HG02623 (cell line): Measurements from ENCODE around the gene TRPM2.
"Not testable (repeated sequence)": the region's sequence is repeated elsewhere in the genome, so short reads cannot be mapped to it uniquely, and the experiment has no call there.

Experiments
- ATAC-seq: cut with Tn5 transposase; IDR thresholded peaks from one replicate; pipeline ENCODE4 v1.9.1; 2021; ENCODE audit warnings: moderate library complexity; ENCODE audit not compliant: unreplicated experiment

Gene TRPM2

DNA sequence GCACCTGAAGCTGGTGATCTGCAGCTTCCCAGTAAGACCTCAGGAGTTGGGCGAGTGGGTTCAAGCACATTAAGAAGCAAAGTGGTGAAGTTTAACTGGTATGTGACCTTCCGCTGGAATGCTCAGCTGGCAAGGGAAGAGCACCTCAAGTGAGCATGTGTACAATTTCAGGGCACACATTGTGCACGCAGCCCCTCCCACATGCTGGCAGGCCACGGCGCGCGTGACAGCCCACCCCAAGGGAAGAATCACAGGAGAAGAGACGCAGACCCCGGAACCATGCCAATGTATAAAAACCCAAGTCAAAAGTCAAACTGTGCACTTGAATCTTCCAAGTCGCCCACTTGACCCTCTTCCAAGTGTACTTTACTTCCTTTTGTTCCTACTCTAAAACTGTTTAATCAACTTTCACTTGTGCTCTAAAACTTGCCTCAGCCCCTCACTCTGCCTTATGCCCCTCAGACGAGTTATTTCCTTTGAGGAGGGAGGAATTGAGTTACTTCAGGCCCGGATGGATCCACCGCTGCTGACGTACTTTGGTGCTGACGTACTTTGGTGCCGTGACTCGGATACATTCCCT lies 121.9 kb downstream of the TRPM2 start:
- no peak for ATAC-seq

DNA sequence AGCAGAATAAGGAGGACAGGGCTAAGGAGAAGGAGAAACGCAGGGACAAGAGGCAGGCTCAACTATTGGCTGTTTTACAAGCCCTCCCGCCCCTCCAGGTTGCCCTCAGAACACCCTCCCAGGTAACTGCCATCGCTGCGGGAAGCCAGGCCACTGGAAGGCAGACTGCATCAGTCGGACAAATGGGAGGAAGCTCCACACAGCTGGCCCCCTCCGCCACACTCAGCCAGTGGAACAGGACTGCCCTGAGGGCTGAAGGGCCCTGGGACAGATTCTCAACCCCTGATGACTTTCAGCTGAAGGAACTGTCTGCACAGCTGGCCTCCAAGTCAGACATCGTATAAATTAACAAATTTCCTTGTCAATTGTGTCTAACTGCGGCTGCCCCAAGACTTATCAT lies 123.7 kb downstream of the TRPM2 start:
- ATAC-seq = no peak

GRCh38 chr21:44477712-44478111 lies 124.3 kb downstream of the TRPM2 start:
- no peak for ATAC-seq

DNA sequence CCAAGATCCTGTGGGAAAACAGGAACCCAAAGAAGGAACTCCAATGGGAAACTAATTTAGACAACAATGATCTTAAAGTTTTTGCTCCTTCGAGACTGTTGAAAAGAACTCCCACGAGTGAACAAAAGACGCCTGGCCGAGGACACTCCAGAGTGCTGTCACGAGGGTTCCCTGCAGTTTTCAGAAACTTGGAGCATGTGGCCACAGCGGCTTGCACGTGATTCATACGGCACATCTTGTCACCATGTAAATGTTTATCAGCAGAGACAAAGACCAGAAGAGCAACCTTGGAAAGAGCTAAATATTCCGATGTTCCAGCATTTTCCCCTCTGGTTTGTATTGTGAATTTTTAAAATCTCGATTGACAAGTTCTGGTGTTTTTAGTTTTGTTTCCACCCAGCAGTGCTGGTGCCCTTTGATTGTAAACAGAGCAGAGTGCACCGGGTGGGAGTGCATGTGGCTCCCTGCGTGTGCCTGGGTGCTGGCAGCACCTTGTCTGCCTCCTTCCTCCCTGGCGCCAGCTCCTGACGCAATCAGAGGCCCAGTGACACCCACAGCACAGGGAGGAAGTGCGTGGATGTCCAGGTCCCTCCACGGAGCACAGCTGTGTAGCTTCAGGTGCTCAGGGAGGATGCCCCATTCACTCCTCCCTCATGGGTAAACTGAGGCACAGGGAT lies 124.8 kb downstream of the TRPM2 start:
- no peak for ATAC-seq

- no peak for ATAC-seq
Measured at GRCh38 chr21:44478801-44479167, 125.4 kb downstream of the TRPM2 start.

DNA sequence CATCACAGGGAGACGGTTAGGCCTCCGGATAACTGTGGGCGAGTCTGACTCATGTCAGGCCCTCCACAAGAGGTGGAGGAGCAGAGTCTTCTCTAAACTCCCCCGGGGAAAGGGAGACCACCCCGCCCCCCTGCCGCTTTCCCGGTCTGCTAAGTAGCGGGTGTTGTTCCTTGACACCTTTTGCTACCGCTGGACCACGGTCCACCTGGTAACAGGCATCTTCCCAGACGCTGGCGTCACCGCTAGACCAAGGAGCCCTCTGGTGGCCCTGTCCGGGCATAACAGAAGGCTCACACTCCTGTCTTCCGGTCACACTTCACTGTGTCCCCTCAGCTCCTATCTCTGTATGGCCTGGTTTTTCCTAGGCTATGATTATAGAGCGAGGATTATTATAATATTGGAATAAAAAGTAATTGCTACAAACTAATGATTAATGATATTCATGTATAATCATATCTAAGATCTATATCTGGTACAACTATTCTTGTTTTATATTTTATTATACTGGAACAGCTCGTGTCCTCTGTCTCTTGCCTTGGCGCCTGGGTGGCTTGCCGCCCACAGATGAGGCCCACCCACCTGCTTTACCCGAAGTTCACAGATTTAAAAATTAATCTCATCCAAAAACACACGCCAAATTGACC lies 126.3 kb downstream of the TRPM2 start:
- ATAC-seq = not testable (repeated sequence)

GRCh38 chr21:44480200-44481053 lies 127.0 kb downstream of the TRPM2 start:
- ATAC-seq = no peak

GRCh38 chr21:44482581-44483287 lies 129.3 kb downstream of the TRPM2 start:
- ATAC-seq = no peak

DNA sequence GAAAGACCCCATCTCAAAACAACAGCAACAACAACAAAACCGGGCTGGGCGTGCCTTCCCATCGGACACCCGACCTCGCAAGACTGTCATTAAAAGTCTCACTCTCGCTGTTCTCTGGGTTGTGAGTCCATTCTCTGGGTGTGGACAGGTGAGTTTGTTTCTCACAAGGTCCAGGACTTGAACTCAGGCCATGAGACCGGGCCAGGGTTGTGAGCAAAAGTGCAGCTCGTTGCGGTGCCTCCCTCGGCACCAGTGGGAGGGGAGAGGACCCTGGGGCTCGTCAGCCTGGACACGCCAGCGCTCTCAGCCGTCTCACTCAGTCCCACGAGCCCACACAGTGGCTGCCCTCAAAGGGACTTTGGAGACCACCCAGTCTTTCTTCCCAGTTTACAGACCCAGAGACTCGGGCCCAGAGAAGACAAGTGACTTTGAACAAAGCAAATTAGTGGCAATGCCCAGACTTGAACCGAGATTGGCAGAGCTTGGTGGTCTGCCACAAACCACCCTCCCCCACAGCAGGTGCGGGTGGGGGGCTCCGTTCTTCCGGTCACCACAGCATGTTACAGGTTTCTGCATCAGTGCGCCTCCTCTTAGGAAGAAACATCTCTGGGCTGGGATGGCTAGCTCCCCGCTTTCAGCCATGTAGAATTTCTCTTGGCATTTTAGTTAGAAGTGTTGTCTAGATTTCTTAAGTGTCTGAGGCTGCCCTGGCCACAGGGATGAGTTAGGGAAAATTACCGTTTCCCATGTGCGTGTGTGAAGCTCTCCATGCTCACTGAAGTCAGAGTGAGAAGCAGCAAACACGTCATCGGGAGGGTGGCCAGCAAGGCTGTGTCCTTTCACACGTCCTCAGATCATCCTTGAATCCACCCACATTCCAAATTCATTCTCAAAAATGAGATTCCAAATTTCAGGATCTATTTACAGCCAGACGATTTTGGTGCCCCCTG lies 130.1 kb downstream of the TRPM2 start:
- ATAC-seq = no peak

DNA sequence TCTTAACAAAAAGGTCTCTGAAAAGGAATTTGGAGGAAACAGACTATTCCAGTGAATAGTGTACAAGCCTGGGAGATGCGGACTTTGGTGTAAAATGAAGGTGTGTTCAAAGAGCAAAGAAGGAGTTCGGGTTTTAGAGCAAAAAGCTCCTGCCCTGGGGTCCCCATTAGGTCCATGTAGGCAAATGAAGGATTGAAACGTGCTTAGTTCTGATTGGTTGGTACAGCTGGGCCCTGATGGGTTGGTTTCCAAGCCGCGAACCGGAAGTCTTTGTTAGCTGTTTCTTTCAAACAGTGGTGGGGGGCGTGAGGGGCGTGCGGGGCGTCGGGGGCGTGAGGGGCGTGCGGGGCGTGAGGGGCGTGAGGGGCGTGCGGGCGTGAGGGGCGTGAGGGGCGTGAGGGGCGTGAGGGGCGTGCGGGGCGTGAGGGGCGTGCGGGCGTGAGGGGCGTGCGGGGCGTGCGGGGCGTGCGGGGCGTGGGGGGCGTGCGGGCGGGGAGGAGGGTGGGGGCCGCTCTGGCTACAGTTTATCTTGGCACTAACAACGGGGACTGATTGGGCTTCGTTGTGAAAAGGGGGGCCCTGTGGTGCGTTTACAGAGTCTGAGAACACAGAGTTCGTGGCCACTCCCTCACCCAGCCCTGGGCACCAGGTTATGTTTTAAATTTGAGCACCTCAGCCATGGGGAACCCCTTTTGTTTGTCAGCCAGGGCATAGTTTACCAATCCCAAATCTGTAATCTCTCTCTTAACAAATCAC lies 131.3 kb downstream of the TRPM2 start:
- ATAC-seq = no peak

- no peak for ATAC-seq
Measured at GRCh38 chr21:44485254-44485793, 131.9 kb downstream of the TRPM2 start.

DNA sequence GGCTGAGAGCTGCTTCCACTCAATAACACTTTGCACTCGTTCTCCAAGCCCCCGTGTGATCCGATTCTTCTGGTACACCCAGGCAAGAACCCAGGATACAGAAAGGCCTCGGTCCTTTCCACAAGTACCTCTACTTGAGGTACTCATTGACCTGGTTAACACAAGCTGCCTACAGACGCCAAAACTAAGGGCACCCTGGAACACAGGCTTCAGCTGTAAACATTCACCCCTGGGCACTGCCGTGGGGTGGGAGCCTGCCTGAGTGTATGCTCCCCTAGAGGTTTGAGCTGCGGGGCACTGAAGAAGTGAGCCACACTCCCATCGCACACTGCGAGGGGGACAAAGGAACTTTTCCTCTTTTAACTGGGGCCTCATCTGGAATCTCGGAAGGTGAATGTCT lies 132.4 kb downstream of the TRPM2 start:
- no peak for ATAC-seq

GRCh38 chr21:44486302-44486701 lies 132.9 kb downstream of the TRPM2 start:
- no peak for ATAC-seq

- no peak for ATAC-seq
Measured at GRCh38 chr21:44487831-44488230, 134.4 kb downstream of the TRPM2 start.

DNA sequence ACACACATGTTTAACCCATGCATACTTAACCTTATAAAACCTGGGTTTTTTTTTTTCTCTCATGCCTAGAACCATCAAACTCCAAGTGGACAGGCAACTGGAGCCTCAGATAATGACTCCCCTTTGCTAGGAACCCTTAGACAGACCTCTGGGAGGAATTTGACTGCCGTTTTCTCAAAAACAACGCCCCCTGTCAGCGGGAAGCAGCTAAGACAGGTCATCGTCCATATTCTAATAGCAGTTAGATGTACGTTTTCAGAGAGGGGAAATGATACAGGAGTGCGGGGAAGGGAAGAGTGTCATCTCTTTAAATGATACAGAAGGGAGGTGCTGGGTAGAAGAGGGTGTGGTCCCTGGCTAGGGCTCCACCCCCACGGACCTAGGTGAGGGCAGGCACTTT lies 136.5 kb downstream of the TRPM2 start:
- no peak for ATAC-seq

DNA sequence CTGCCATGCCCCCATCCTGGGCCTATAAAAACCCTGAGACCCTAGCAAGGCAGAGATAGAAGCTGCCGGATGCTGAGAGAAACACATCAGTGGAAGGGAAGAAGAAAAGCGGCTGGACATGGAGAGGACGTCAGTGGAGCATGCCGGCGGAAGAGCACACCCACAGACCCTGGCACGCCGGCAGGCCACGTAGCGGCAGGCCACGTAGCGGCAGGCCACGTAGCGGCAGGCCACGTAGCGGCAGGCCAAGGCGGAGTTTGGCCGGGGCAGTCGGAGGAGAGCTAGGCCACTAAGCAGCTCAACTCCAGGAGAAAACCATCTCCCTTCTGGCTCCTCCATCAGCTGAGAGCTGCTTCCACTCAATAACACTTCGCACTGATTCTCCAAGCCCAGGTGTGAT lies 137.0 kb downstream of the TRPM2 start:
- ATAC-seq = no peak

- no peak for ATAC-seq
Measured at GRCh38 chr21:44490816-44491215, 137.4 kb downstream of the TRPM2 start.
